ENCODE results near the gene TCF7L2.

Gene TCF7L2

DNA sequence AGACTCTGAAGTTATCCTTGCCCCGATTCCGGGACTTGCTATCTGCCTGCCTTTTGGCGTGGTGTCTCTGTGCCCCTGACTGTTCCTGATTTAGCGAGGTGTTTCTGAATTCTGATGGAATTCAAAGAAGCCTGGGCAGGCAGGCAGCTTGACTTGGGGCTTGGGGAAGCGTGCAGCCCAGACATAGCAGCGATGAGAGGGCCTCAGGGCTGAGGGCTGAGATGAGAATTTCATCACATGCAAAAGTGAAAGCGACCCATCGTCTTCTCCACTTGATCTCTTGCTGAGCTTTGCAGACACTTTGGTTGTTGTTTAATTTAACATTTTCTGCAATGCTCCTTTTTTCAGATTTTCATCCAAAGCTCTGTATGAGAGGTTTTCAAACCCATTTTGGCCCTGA, 57.8 kb downstream of the TCF7L2 start:
- TF ChIP-seq, protein P1, sequence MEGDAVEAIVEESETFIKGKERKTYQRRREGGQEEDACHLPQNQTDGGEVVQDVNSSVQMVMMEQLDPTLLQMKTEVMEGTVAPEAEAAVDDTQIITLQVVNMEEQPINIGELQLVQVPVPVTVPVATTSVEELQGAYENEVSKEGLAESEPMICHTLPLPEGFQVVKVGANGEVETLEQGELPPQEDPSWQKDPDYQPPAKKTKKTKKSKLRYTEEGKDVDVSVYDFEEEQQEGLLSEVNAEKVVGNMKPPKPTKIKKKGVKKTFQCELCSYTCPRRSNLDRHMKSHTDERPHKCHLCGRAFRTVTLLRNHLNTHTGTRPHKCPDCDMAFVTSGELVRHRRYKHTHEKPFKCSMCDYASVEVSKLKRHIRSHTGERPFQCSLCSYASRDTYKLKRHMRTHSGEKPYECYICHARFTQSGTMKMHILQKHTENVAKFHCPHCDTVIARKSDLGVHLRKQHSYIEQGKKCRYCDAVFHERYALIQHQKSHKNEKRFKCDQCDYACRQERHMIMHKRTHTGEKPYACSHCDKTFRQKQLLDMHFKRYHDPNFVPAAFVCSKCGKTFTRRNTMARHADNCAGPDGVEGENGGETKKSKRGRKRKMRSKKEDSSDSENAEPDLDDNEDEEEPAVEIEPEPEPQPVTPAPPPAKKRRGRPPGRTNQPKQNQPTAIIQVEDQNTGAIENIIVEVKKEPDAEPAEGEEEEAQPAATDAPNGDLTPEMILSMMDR (IDR thresholded peaks at IDR 0.05; ENCODE audit: unreplicated experiment in 3 of 3): no peak
- H3K9me3 Mint-ChIP-seq: no peaks in the 10 kb centered on the region
- peaks cover 44% of the 10 kb centered on the region for H3K36me3 Mint-ChIP-seq (ENCODE audit: low read depth)
- H3K27ac Mint-ChIP-seq: peak overlapping the region in 1 of 3 experiments; percentile 13
- H3K4me1 Mint-ChIP-seq: peaks cover 51% of the 10 kb centered on the region
- no peaks in the 10 kb centered on the region for H3K27me3 Mint-ChIP-seq (ENCODE audit: low read depth)
- H3K4me3 Mint-ChIP-seq: no peak overlapping the region

GRCh38 chr10:113011592-113012374, 61.7 kb downstream of the TCF7L2 start:
- no peaks in the 10 kb centered on the region for H3K9me3 Mint-ChIP-seq

GRCh38 chr10:113015201-113015600, 65.2 kb downstream of the TCF7L2 start:
- peaks cover 9% of the 10 kb centered on the region for H3K36me3 Mint-ChIP-seq (ENCODE audit: low read depth)
- H3K9me3 Mint-ChIP-seq: no peaks in the 10 kb centered on the region
- no peak overlapping the region for H3K27ac Mint-ChIP-seq
- H3K4me3 Mint-ChIP-seq: no peak overlapping the region
- H3K4me1 Mint-ChIP-seq: peaks cover 49% of the 10 kb centered on the region
- no peaks in the 10 kb centered on the region for H3K27me3 Mint-ChIP-seq (ENCODE audit: low read depth)
- TF ChIP-seq, protein P1 (IDR thresholded peaks at IDR 0.05; ENCODE audit: unreplicated experiment in 3 of 3): no peak

More at GRCh38 chr10:113011592-113012374, 61.7 kb downstream of the TCF7L2 start:
- TF ChIP-seq, protein P1 (IDR thresholded peaks at IDR 0.05; ENCODE audit: unreplicated experiment in 3 of 3): no peak
- H3K36me3 Mint-ChIP-seq (ENCODE audit: low read depth): peaks cover 34% of the 10 kb centered on the region
- peak overlapping the region in 1 of 3 experiments; percentile 48 for H3K27ac Mint-ChIP-seq
- H3K4me1 Mint-ChIP-seq: peaks cover 37% of the 10 kb centered on the region
- no peaks in the 10 kb centered on the region for H3K27me3 Mint-ChIP-seq (ENCODE audit: low read depth)
- no peak overlapping the region for H3K4me3 Mint-ChIP-seq

DNA sequence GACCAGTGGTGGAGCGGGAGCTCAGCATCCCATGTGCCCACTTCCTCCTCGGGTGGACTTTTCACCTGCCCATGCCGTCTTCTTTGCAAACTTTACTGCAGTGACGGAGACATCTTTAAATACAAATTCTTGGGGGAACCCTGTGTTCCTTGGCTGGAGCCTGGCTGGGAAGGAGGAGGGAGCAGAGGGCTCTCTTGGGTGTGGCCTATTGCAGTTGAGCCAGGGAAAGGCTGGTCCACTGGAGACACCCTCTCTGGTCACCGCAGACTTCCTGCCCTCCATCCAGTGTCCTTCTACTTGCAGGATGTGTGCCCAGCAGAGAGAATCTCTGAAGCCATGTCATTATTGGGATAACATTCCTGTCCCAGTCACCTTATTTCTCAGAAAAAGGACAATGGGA, 67.3 kb downstream of the TCF7L2 start:
- H3K27ac Mint-ChIP-seq: peak overlapping the region in 1 of 3 experiments; percentile 17
- peaks cover 65% of the 10 kb centered on the region for H3K4me1 Mint-ChIP-seq
- TF ChIP-seq, protein P1 (IDR thresholded peaks at IDR 0.05; ENCODE audit: unreplicated experiment in 3 of 3): no peak
- no peaks in the 10 kb centered on the region for H3K36me3 Mint-ChIP-seq (ENCODE audit: low read depth)
- H3K4me3 Mint-ChIP-seq: no peak overlapping the region
- no peaks in the 10 kb centered on the region for H3K9me3 Mint-ChIP-seq
- H3K27me3 Mint-ChIP-seq (ENCODE audit: low read depth): no peaks in the 10 kb centered on the region

GRCh38 chr10:113018034-113018433, 68.0 kb downstream of the TCF7L2 start:
- Mint-ChIP-seq H3K4me1 (peaks cover 66% of the 10 kb centered on the region), H3K4me3 (no peak overlapping the region), H3K36me3 (ENCODE audit: low read depth) (no peaks in the 10 kb centered on the region), H3K27me3 (ENCODE audit: low read depth) (no peaks in the 10 kb centered on the region), H3K9me3 (no peaks in the 10 kb centered on the region), H3K27ac (no peak overlapping the region)
- TF ChIP-seq, protein P1 (IDR thresholded peaks at IDR 0.05; ENCODE audit: unreplicated experiment in 3 of 3): no peak

DNA sequence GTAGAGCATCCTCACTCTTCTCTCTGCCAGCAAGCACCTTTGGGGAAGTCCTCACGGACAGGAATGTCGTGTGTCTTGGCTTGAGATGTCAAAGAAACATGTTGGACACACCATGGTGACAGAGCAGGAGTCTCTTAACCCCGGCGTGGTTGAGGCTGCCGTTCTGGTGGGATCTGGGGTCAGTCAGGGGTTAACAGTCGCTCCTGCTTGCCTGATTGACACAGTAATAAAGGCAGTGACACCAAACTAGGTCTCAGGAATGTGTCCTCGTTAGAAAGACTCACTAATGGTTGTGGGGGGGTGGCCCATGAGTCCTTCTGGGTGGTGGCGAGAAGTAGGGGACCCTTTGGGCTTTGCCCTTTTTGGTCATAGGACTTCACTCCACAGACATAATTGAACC, 69.0 kb downstream of the TCF7L2 start:
- peaks cover 66% of the 10 kb centered on the region for H3K4me1 Mint-ChIP-seq

More for the DNA sequence above, 69.0 kb downstream of the TCF7L2 start:
- Mint-ChIP-seq H3K27ac (peak overlapping the region in 1 of 3 experiments; percentile 28), H3K36me3 (ENCODE audit: low read depth) (no peaks in the 10 kb centered on the region), H3K9me3 (no peaks in the 10 kb centered on the region), H3K4me3 (peak overlapping the region in 1 of 3 experiments; percentile 43), H3K27me3 (ENCODE audit: low read depth) (no peaks in the 10 kb centered on the region)
- TF ChIP-seq, protein P1 (IDR thresholded peaks at IDR 0.05; ENCODE audit: unreplicated experiment in 3 of 3): no peak

Data from nephron (organoid).